Measurements from ENCODE around the gene RNF121.

The RNF121 gene

GRCh38 chr11:71949034-71949433 lies 20.2 kb downstream of the RNF121 start:
- no peak for DNase-seq
- H3K27me3 ChIP-seq (replicated peaks in 2 of 5; ENCODE audit: control insufficient read depth in 4 of 5, insufficient read depth in 5 of 5, low read length in 4 of 5) = no peaks in the 10 kb centered on the region
- CTCF ChIA-PET = interaction anchor here (1.0 to 1.7 kb wide), 3 partner anchors 8 to 29 kb away, joined by 3 to 8 read pairs (median 4); no protein-coding TSS in a partner anchor
- no peaks in the 10 kb centered on the region for H3K9me3 ChIP-seq (ENCODE audit: control extremely low read depth in 1 of 5, control insufficient read depth in 4 of 5, insufficient read depth in 2 of 5, low read depth in 1 of 5, low read length in 4 of 5)
- H3K4me1 ChIP-seq (ENCODE audit: control extremely low read depth in 1 of 4, control insufficient read depth in 4 of 4, insufficient read depth in 4 of 4, low read length in 3 of 4) = peaks cover 0 to 16% (median 8%) of the 10 kb centered on the region in 4 experiments
- no peak overlapping the region for H3K4me3 ChIP-seq (ENCODE audit: control insufficient read depth in 1 of 7, extremely low read depth in 1 of 7, insufficient read depth in 4 of 7, low read depth in 2 of 7, low read length in 6 of 7)
- H3K27ac ChIP-seq (ENCODE audit: insufficient read depth in 1 of 2, low read depth in 1 of 2, low read length in 2 of 2, poor library complexity in 1 of 2, severe bottlenecking in 2 of 2) = no peak overlapping the region
- POLR2A ChIA-PET = no interaction called here
- 83% methylated on average over 6 of the region's 6 CpGs for WGBS (ENCODE audit: insufficient coverage)
- no peaks in the 10 kb centered on the region for H3K36me3 ChIP-seq (ENCODE audit: control insufficient read depth in 4 of 4, insufficient read depth in 4 of 4, low read length in 3 of 4)

DNA sequence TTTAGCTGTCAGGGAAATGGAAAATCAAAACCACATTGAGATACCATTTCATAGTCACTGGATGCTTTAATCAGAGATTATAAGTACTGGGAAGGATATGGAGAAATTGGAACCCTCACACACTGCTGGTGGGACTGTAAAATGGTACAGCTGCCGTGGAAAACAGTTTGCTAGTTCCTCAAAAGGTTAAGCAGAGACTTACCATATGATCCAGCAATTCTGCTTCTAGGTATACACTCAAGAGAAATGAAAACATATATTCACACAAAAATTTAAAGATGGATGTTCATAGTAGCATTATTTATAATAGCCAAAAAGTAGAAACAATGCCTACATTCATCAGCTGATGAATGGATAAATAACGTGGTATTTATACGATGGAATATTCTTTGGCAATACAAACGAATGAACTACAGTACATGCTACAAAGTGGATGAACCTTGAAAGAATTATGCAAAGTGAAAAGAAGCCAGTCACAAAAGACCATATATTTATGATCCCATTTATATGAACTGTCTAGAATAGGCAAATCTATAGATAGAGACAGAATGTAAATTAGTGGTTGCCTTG lies 23.0 kb downstream of the RNF121 start:
- DNase-seq = no peak
- ChIA-PET POLR2A (no interaction called here), CTCF (no interaction called here)
- Histone ChIP-seq H3K4me3 (ENCODE audit: control insufficient read depth in 1 of 7, extremely low read depth in 1 of 7, insufficient read depth in 4 of 7, low read depth in 2 of 7, low read length in 6 of 7) (no peak overlapping the region), H3K36me3 (ENCODE audit: control insufficient read depth in 4 of 4, insufficient read depth in 4 of 4, low read length in 3 of 4) (no peaks in the 10 kb centered on the region), H3K27me3 (replicated peaks in 2 of 5; ENCODE audit: control insufficient read depth in 4 of 5, insufficient read depth in 5 of 5, low read length in 4 of 5) (no peaks in the 10 kb centered on the region), H3K27ac (ENCODE audit: insufficient read depth in 1 of 2, low read depth in 1 of 2, low read length in 2 of 2, poor library complexity in 1 of 2, severe bottlenecking in 2 of 2) (no peak overlapping the region), H3K9me3 (ENCODE audit: control extremely low read depth in 1 of 5, control insufficient read depth in 4 of 5, insufficient read depth in 2 of 5, low read depth in 1 of 5, low read length in 4 of 5) (no peaks in the 10 kb centered on the region), H3K4me1 (ENCODE audit: control extremely low read depth in 1 of 4, control insufficient read depth in 4 of 4, insufficient read depth in 4 of 4, low read length in 3 of 4) (peaks cover 0 to 16% (median 8%) of the 10 kb centered on the region in 4 experiments)
- 100% methylated on average over 1 of the region's 4 CpGs for WGBS (ENCODE audit: insufficient coverage)

DNA sequence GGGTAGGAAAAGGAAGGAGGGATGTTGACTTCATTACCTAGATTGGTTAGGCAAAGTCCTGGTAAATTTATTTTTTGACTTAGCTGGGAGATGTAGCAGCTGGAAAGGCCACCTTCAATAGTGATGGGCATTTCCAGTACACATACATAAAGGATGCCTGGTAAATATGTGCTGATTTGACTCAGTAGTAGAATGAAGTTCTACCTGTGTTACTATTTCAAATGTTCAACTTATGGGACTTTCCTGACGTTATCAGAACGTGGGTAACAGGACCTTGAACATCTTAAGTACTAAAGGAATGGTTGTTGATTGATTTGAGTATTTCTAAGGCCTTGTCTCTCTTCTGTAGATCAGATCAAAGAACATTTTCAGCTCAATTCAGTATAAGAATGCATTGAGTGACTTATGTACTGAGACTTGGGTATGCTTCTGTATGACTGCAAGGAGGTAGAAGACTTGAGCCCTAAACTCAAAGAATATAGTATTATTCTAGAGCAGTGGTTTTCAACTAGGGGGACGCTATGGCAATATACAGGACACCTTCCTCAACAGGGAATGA lies 27.1 kb downstream of the RNF121 start:
- no peaks in the 10 kb centered on the region for H3K4me1 ChIP-seq (ENCODE audit: control extremely low read depth in 1 of 4, control insufficient read depth in 4 of 4, insufficient read depth in 4 of 4, low read length in 3 of 4)
- H3K9me3 ChIP-seq (ENCODE audit: control extremely low read depth in 1 of 5, control insufficient read depth in 4 of 5, insufficient read depth in 2 of 5, low read depth in 1 of 5, low read length in 4 of 5) = no peaks in the 10 kb centered on the region
- DNase-seq = no peak
- ChIA-PET CTCF (interaction anchor here (0.8 to 2.7 kb wide), 5 partner anchors 12 to 134 kb away, joined by 3 to 7 read pairs (median 4); no protein-coding TSS in a partner anchor), POLR2A (no interaction called here)
- no peak overlapping the region for H3K27ac ChIP-seq (ENCODE audit: insufficient read depth in 1 of 2, low read depth in 1 of 2, low read length in 2 of 2, poor library complexity in 1 of 2, severe bottlenecking in 2 of 2)
- no peak overlapping the region for H3K4me3 ChIP-seq (ENCODE audit: control insufficient read depth in 1 of 7, extremely low read depth in 1 of 7, insufficient read depth in 4 of 7, low read depth in 2 of 7, low read length in 6 of 7)
- H3K27me3 ChIP-seq (replicated peaks in 2 of 5; ENCODE audit: control insufficient read depth in 4 of 5, insufficient read depth in 5 of 5, low read length in 4 of 5) = no peaks in the 10 kb centered on the region
- 60% methylated on average over 3 of the region's 3 CpGs for WGBS (ENCODE audit: insufficient coverage)
- H3K36me3 ChIP-seq (ENCODE audit: control insufficient read depth in 4 of 4, insufficient read depth in 4 of 4, low read length in 3 of 4) = peaks cover 0 to 13% (median 6%) of the 10 kb centered on the region in 4 experiments

- peaks cover 9 to 21% (median 14%) of the 10 kb centered on the region in 4 experiments for H3K4me1 ChIP-seq (ENCODE audit: control extremely low read depth in 1 of 4, control insufficient read depth in 4 of 4, insufficient read depth in 4 of 4, low read length in 3 of 4)
- CTCF ChIA-PET = interaction anchor here (1.1 to 1.7 kb wide), 2 partner anchors 10 to 63 kb away, joined by 3 to 4 read pairs; no protein-coding TSS in a partner anchor
- H3K36me3 ChIP-seq (ENCODE audit: control insufficient read depth in 4 of 4, insufficient read depth in 4 of 4, low read length in 3 of 4) = peaks cover 0 to 17% (median 7%) of the 10 kb centered on the region in 4 experiments
- WGBS (ENCODE audit: insufficient coverage) = no CpG with 5 or more reads among the region's 2 CpGs
- POLR2A ChIA-PET = no interaction called here
- H3K27me3 ChIP-seq (replicated peaks in 2 of 5; ENCODE audit: control insufficient read depth in 4 of 5, insufficient read depth in 5 of 5, low read length in 4 of 5) = no peaks in the 10 kb centered on the region
- H3K9me3 ChIP-seq (ENCODE audit: control extremely low read depth in 1 of 5, control insufficient read depth in 4 of 5, insufficient read depth in 2 of 5, low read depth in 1 of 5, low read length in 4 of 5) = no peaks in the 10 kb centered on the region
- peak overlapping the region in 1 of 2 experiments; percentile 79 for H3K27ac ChIP-seq (ENCODE audit: insufficient read depth in 1 of 2, low read depth in 1 of 2, low read length in 2 of 2, poor library complexity in 1 of 2, severe bottlenecking in 2 of 2)
- DNase-seq = peak; percentile 54 to 88 (median 80)
- peak overlapping the region in 3 of 7 experiments; percentile 0 to 61 (median 16) for H3K4me3 ChIP-seq (ENCODE audit: control insufficient read depth in 1 of 7, extremely low read depth in 1 of 7, insufficient read depth in 4 of 7, low read depth in 2 of 7, low read length in 6 of 7)
Measured at GRCh38 chr11:71962428-71963038, 33.7 kb downstream of the RNF121 start.

DNA sequence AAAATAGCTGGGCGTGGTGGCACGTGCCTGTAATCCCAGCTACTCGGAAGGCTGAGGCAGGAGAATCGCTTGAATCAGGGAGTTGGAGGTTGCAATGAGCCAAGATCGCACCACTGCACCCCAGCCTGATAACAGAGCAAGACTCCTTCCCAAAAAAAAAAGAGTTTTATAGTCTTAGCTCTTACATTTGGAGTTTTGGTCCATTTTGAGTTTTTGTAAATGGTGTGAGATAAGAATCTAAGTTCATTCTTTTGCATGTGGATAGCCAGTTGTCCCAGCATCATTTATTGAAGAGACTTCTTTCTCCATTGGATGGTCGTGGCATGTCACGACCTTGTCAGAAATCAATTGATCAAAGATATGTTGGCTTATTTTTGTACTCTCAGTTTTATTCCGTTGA lies 34.6 kb downstream of the RNF121 start:
- WGBS (ENCODE audit: insufficient coverage) = 100% methylated on average over 7 of the region's 8 CpGs
- ChIA-PET CTCF (interaction anchor here (1.1 kb wide), 1 partner anchor 62 kb away, joined by 3 read pairs; no protein-coding TSS in a partner anchor), POLR2A (no interaction called here)
- no peak overlapping the region for H3K27ac ChIP-seq (ENCODE audit: insufficient read depth in 1 of 2, low read depth in 1 of 2, low read length in 2 of 2, poor library complexity in 1 of 2, severe bottlenecking in 2 of 2)
- peaks cover 2 to 19% (median 7%) of the 10 kb centered on the region in 4 experiments for H3K36me3 ChIP-seq (ENCODE audit: control insufficient read depth in 4 of 4, insufficient read depth in 4 of 4, low read length in 3 of 4)
- no peak for DNase-seq
- no peaks in the 10 kb centered on the region for H3K27me3 ChIP-seq (replicated peaks in 2 of 5; ENCODE audit: control insufficient read depth in 4 of 5, insufficient read depth in 5 of 5, low read length in 4 of 5)
- H3K4me3 ChIP-seq (ENCODE audit: control insufficient read depth in 1 of 7, extremely low read depth in 1 of 7, insufficient read depth in 4 of 7, low read depth in 2 of 7, low read length in 6 of 7) = no peak overlapping the region
- H3K9me3 ChIP-seq (ENCODE audit: control extremely low read depth in 1 of 5, control insufficient read depth in 4 of 5, insufficient read depth in 2 of 5, low read depth in 1 of 5, low read length in 4 of 5) = no peaks in the 10 kb centered on the region
- peaks cover 9 to 21% (median 14%) of the 10 kb centered on the region in 4 experiments for H3K4me1 ChIP-seq (ENCODE audit: control extremely low read depth in 1 of 4, control insufficient read depth in 4 of 4, insufficient read depth in 4 of 4, low read length in 3 of 4)

GRCh38 chr11:71964641-71965040 lies 35.8 kb downstream of the RNF121 start:
- no peaks in the 10 kb centered on the region for H3K9me3 ChIP-seq (ENCODE audit: control extremely low read depth in 1 of 5, control insufficient read depth in 4 of 5, insufficient read depth in 2 of 5, low read depth in 1 of 5, low read length in 4 of 5)
- no peak overlapping the region for H3K27ac ChIP-seq (ENCODE audit: insufficient read depth in 1 of 2, low read depth in 1 of 2, low read length in 2 of 2, poor library complexity in 1 of 2, severe bottlenecking in 2 of 2)
- H3K4me3 ChIP-seq (ENCODE audit: control insufficient read depth in 1 of 7, extremely low read depth in 1 of 7, insufficient read depth in 4 of 7, low read depth in 2 of 7, low read length in 6 of 7) = no peak overlapping the region
- POLR2A ChIA-PET = interaction anchor here (0.6 kb wide), 1 partner anchor 113 kb away, joined by 3 read pairs; no protein-coding TSS in a partner anchor
- no peaks in the 10 kb centered on the region for H3K27me3 ChIP-seq (replicated peaks in 2 of 5; ENCODE audit: control insufficient read depth in 4 of 5, insufficient read depth in 5 of 5, low read length in 4 of 5)
- DNase-seq = no peak
- peaks cover 9 to 21% (median 14%) of the 10 kb centered on the region in 4 experiments for H3K4me1 ChIP-seq (ENCODE audit: control extremely low read depth in 1 of 4, control insufficient read depth in 4 of 4, insufficient read depth in 4 of 4, low read length in 3 of 4)
- CTCF ChIA-PET = interaction anchor here (2.1 kb wide), 1 partner anchor 13 kb away, joined by 6 read pairs; no protein-coding TSS in a partner anchor
- H3K36me3 ChIP-seq (ENCODE audit: control insufficient read depth in 4 of 4, insufficient read depth in 4 of 4, low read length in 3 of 4) = peaks cover 2 to 26% (median 7%) of the 10 kb centered on the region in 4 experiments
- WGBS (ENCODE audit: insufficient coverage) = 100% methylated on average over 2 of the region's 4 CpGs

DNA sequence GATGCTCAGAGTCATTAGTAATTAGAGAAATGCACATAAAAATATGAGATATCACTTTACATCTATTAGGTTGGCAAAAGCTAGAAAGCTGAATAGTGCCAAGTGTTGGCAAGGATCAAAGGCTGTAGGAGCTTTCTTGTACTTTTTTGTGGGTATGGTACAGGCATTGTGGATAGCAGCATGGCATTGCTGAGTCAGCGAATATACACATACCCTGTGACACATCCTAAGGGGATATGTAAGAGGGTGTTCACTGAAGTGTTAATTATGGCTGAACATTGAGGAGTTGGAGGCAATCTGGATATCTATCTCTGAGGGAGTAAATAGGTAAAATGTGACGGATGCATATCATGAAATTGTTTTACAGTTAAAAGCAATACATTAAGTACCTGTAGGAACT lies 42.8 kb downstream of the RNF121 start:
- POLR2A ChIA-PET = no interaction called here
- no peak overlapping the region for H3K4me3 ChIP-seq (ENCODE audit: control insufficient read depth in 1 of 7, extremely low read depth in 1 of 7, insufficient read depth in 4 of 7, low read depth in 2 of 7, low read length in 6 of 7)
- no peaks in the 10 kb centered on the region for H3K27me3 ChIP-seq (replicated peaks in 2 of 5; ENCODE audit: control insufficient read depth in 4 of 5, insufficient read depth in 5 of 5, low read length in 4 of 5)
- H3K9me3 ChIP-seq (ENCODE audit: control extremely low read depth in 1 of 5, control insufficient read depth in 4 of 5, insufficient read depth in 2 of 5, low read depth in 1 of 5, low read length in 4 of 5) = no peaks in the 10 kb centered on the region
- DNase-seq = no peak
- CTCF ChIA-PET = interaction anchor here (0.6 to 8.0 kb wide), 3 partner anchors 9 to 46 kb away, joined by 3 to 130 read pairs (median 4); no protein-coding TSS in a partner anchor
- peaks cover 0 to 3% (median 1%) of the 10 kb centered on the region in 4 experiments for H3K4me1 ChIP-seq (ENCODE audit: control extremely low read depth in 1 of 4, control insufficient read depth in 4 of 4, insufficient read depth in 4 of 4, low read length in 3 of 4)
- H3K27ac ChIP-seq (ENCODE audit: insufficient read depth in 1 of 2, low read depth in 1 of 2, low read length in 2 of 2, poor library complexity in 1 of 2, severe bottlenecking in 2 of 2) = no peak overlapping the region
- H3K36me3 ChIP-seq (ENCODE audit: control insufficient read depth in 4 of 4, insufficient read depth in 4 of 4, low read length in 3 of 4) = peaks cover 9 to 23% (median 11%) of the 10 kb centered on the region in 4 experiments
- WGBS (ENCODE audit: insufficient coverage) = no CpG with 5 or more reads among the region's 2 CpGs

All from common myeloid progenitor, CD34-positive (primary cell).